ENCODE results near the gene AK5.

The AK5 gene

GRCh38 chr1:77401384-77401783 is 119.6 kb downstream of the AK5 start:
- no peak for TF ChIP-seq SIN3A (IDR thresholded peaks at IDR 0.05; ENCODE audit: borderline replicate concordance, insufficient read depth, low read length)

GRCh38 chr1:77405186-77405585 is 123.4 kb downstream of the AK5 start:
- TF ChIP-seq REST (IDR thresholded peaks at IDR 0.05; ENCODE audit: insufficient read depth in 1 of 2, low read depth in 2 of 2, low read length in 2 of 2) (no peak), FOXP2 (optimal IDR thresholded peaks at IDR 0.05; ENCODE audit: borderline replicate concordance, extremely low read depth, extremely low read length, insufficient read depth) (no peak), SIN3A (IDR thresholded peaks at IDR 0.05; ENCODE audit: borderline replicate concordance, insufficient read depth, low read length) (no peak), TAF1 (IDR thresholded peaks at IDR 0.05; ENCODE audit: borderline replicate concordance, insufficient read depth, low read length) (no peak), POLR2AphosphoS5 (IDR thresholded peaks at IDR 0.05; ENCODE audit: low read depth, low read length) (no peak)

- TF ChIP-seq SIN3A (IDR thresholded peaks at IDR 0.05; ENCODE audit: borderline replicate concordance, insufficient read depth, low read length) (no peak), FOXP2 (optimal IDR thresholded peaks at IDR 0.05; ENCODE audit: borderline replicate concordance, extremely low read depth, extremely low read length, insufficient read depth) (no peak), TAF1 (IDR thresholded peaks at IDR 0.05; ENCODE audit: borderline replicate concordance, insufficient read depth, low read length) (no peak)
Measured at GRCh38 chr1:77406661-77407060, 124.8 kb downstream of the AK5 start.

GRCh38 chr1:77407738-77408375 is 126.0 kb downstream of the AK5 start:
- TF ChIP-seq FOXP2 (optimal IDR thresholded peaks at IDR 0.05; ENCODE audit: borderline replicate concordance, extremely low read depth, extremely low read length, insufficient read depth) = no peak
- no peak for TF ChIP-seq POLR2AphosphoS5 (IDR thresholded peaks at IDR 0.05; ENCODE audit: low read depth, low read length)
- TF ChIP-seq SIN3A (IDR thresholded peaks at IDR 0.05; ENCODE audit: borderline replicate concordance, insufficient read depth, low read length) = no peak
- TF ChIP-seq REST (IDR thresholded peaks at IDR 0.05; ENCODE audit: insufficient read depth in 1 of 2, low read depth in 2 of 2, low read length in 2 of 2) = no peak
- no peak for TF ChIP-seq TAF1 (IDR thresholded peaks at IDR 0.05; ENCODE audit: borderline replicate concordance, insufficient read depth, low read length)

GRCh38 chr1:77412069-77412819 is 130.4 kb downstream of the AK5 start:
- TF ChIP-seq POLR2AphosphoS5 (IDR thresholded peaks at IDR 0.05; ENCODE audit: low read depth, low read length) (no peak), FOXP2 (optimal IDR thresholded peaks at IDR 0.05; ENCODE audit: borderline replicate concordance, extremely low read depth, extremely low read length, insufficient read depth) (no peak), TAF1 (IDR thresholded peaks at IDR 0.05; ENCODE audit: borderline replicate concordance, insufficient read depth, low read length) (no peak), SIN3A (IDR thresholded peaks at IDR 0.05; ENCODE audit: borderline replicate concordance, insufficient read depth, low read length) (no peak), REST (IDR thresholded peaks at IDR 0.05; ENCODE audit: insufficient read depth in 1 of 2, low read depth in 2 of 2, low read length in 2 of 2) (no peak)
